HG03354 (cell line): ENCODE results near the gene CCDC68.
"Not testable (repeated sequence)": the region's sequence is repeated elsewhere in the genome, so short reads cannot be mapped to it uniquely, and the experiment has no call there.

Source experiments
- ATAC-seq: cut with Tn5 transposase; IDR thresholded peaks from one replicate; pipeline ENCODE4 v1.9.1; 2021; ENCODE audit warnings: mild to moderate bottlenecking; ENCODE audit not compliant: unreplicated experiment, poor library complexity, severe bottlenecking

Gene CCDC68

DNA sequence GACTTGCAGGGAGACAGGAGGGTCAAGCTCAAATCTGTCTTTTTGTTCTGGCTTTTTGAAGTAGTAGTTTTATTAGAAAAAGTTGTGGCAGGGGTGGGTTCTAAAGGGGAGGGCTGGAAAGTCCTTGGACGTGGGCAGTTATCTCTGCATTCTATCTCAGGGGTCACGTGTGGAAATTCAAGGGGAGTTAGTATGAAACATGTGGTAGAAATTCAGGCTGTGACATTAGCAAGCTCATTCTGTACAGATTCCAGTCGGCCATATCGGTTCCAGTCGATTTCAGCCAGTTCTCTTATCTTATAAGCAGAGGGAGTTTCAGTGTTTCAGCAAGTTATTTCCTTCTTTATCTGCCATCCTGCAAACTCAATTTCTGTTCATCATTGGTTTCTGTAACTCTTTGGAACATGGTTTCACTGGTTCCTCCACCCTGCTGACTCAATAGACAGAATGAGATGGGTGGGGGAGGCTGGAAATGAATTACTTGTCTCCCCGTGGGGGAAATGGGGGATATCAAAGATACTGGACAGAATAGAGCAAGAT lies 78.0 kb downstream of the CCDC68 start:
- ATAC-seq: no peak

DNA sequence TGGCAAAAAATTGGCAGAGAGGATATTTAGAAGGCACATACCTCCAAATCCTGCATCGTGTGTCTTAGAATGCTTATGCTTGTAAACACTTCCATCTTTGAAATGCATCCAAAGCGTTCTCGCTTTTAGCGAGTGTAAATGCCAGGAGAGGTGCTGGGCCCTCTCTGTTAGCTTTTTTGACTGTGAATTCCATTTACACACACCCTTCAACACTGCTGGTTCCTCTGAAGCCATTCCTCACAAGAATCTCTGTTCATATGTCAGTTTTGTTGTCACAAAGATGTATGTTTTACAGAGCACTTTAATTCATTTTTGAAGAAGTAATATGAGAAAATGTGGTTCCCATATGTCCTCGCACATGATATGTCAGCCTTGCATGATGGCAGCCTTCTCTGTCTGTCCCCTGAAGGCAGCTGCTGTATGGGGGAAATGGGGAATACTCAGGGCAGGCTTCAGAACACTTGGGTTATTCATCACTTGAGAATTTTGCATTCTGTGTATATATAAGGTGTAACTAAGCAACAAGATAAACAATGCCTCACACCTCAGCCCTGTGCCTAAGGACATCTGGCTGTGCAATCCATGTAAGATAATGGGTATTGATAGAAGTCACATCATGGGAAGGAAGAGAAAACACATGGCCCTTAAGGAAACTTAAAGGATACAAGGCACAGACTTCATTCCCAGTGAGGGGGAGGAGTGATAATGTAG lies 78.7 kb downstream of the CCDC68 start:
- ATAC-seq: no peak

DNA sequence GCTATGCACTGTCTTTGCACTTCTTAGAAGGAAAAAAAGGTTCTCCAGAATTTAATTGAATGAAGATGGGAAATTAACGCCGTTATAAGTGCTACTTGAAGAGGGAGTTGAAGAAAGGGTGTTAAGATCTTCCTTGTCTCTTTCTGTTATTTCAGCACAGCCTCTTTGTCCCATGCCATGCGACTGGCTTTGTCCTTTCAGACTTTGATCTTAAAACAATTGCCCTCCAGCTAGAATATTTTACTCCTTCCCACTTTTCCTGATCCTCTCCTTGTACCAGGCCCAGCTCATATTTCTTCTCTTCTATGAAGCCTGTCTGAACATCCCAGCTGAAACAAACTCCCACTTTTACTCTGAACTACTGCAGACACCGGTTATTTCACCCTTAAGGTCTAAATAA lies 79.6 kb downstream of the CCDC68 start:
- ATAC-seq: no peak

DNA sequence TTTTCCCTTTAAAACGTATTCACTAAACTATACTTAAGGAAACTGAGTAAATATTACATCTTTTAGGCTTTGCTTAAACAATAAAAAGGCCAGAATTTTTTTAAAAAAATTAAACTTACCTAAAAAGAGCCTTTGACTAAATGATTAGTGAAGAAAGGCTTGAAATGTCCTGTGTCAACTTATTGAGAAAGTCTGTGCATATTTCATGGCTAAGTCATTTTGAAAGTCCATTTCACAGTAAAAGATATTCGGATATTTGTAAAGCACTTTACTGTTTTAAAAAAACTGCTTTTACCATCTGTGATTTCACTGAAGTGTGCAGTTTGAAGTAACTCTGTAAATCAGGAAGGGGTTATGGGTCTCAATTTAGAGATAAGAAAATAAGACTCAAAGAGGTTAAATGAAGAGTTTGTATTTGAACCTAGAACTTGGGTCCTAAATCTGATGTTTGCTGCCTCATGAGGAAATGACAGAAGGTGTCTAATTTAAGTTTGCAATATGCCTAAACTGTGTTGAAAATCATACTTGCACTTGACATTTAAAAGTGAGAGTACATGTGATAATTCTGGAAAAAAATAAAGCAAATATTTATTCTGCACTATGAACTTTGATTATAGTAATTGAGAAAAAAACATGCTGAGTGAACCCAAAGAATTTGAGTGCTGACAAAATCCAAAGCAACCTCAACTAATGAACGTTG lies 80.5 kb downstream of the CCDC68 start:
- ATAC-seq: no peak

DNA sequence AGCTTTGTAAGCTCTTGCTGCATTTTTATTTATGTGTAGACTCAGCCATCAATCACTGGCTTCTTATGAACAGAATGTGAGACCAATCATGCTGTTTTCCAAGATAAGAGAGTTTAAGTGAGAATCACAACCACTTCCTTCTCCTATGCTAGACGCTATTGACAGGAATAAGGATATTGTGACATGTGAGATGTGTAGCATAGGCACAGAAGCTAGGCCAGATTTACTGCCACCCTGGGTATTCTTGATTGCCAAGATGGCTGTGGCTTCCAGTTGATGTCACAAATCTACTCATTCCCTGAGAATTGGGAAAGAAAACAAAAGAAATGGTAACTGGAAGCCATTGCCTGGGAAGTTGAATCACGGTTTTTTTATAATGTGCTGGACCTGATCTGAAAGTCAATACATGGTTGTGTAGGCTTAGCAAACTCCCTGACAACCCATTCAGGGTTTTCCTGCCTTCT lies 81.1 kb downstream of the CCDC68 start:
- ATAC-seq: no peak

DNA sequence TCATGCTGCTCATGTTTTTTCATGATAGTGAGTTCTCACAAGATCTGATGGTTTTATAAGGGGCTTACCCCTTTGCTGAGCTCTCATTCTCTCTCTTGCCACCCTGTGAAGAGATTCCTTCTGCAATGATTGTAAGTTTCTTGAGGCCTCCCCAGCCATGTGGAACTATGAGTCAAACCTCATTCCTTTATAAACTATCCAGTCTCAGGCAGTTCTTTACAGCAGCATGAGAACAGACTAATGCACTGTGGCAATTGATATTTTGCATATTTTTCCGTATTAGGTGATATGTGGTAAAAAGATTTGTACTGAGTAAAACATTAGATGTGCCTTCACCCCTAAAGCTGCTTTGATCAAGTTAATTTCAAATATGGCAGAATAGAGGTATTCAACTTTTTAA lies 82.2 kb downstream of the CCDC68 start:
- no peak for ATAC-seq

DNA sequence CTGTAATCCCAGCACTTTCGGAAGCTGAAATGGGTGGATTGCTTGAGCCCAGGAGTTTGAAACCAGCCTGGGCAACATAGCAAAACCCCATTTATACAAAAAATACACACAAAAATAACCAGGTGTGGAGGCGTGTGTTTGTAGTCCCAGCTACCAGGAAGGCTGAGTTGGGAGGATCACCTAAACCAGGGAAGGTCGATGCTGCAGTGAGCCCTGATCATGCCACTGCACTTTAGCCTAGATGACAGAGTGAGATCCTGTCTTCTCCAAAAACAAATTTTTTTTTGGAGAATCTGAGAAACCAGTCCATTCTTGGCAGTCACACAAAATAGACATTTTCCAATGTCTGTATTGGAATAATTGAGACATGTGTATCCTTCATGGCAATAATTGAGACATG lies 84.2 kb downstream of the CCDC68 start:
- no peak for ATAC-seq

DNA sequence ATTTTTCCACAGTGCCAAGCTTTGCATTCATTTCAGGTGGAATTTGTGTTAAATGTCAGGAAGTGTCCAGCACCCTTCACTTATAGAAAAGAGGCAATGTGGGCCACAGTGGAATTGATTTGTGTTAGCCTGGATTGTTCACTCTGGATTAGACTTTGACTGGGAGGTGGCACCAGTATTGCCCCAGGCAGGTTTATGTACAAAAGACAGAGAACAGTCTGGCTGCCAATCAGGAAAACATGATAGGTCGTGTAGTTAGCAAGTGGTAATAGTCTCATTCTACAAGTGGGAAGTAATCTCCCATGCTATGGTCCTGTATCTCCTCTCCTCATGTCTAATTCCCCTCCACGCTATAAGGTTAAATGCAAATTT lies 85.4 kb downstream of the CCDC68 start:
- no peak for ATAC-seq

DNA sequence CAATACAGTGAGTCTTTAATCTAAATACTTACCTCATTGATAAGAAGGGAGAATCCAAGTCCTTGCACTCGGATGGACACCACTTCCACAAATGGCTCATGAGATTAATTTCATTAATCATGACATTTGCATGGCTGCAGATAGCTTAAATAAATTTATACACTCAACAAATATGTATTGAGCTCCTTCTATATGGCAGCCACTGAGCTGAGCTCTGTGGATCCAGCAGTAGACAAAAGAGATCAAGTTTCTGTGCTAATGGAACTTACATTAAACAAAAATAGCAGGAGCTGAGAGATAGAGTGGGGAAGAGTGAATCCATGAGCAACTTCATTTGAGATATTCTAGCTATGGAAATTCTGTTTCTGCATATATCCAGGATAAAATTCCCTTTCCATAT lies 86.6 kb downstream of the CCDC68 start:
- ATAC-seq: no peak

DNA sequence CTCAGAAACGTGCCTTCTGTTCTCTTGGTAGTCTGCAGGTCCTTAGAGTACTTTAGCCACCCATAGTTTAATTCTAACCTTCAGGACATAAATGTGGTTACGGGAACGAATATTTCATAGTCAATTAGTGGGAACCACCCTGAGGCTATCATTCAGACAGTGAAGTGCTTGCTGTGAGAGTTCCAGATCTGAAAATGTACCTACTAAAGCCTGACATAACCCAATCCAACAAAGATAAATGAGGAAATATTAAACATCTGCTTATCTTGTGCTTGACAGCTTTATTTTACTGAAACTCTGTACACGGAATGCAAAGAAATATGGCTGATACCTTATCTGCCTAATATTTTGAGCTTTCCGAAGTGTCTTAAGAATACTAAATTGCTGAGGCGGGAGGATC lies 88.0 kb downstream of the CCDC68 start:
- no peak for ATAC-seq

DNA sequence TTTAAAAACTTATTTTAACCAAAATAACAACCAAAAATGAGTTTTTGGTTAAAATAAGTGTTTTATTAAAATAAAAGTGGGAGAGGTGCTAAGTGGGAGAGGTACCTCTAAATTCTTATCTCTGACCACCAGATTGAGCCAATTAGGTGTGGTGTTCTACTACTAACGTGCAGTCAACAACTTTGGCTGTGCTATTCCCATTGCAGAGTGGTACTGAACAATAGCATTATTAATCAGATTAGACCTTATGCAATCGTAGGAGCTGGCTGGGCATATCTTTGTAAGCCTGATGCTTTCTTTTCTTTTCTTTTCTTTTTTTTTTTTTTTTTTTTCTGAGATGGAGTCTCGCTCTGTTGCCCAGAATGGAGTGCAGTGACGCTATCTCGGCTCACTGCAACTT lies 92.1 kb downstream of the CCDC68 start:
- no peak for ATAC-seq

DNA sequence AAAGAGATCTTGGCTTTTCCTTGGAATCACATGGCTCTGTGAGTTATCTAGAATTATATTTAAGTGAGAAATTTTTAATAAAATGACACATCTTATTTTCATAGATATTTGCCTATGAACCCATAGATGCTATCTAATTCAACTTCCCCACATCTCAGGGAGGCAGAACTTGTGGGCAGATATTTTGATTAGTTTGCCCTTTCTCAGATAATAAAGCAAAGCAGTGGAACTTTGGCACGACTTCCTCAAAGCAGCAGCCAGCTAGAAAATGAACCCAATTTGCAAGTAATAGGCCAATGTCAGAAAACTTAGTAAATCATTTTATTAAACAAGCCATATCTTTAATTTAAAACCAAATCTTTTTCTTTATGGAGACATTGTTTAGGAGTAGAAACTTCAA lies 98.3 kb downstream of the CCDC68 start:
- no peak for ATAC-seq

DNA sequence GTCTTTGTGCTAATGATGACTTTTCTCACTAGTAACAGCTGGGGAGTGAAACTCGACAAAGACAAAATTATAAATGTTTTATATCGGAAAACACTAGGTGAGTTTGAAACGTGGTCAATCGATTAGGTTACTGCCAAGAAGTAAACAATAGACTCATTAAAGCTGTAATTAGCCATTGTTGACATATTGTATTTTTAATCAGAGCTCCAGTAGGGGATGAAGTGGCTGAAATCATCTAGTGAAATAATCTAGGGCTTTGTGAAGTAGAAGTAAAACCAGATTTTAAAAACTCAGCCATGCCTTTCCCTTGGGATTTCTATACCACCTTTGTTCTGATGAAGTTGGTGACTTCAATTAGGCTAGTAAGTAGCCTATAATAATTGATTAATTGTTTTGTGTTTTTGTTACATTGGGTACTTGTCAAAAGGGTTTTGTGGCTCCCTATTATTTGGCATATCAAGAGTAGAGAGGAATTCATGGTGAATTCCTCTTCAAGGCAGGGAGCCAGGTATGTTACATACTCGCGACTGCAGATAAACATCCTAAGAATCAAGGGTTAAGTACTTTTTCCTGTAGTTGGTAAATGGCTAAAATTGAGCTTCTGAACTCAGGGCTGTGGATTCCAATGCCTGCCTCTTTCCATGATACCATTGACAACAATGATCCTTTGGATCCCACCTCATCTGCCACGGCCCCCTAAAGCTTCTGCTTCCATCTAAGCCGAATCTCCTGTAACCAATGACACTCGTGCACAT lies 99.4 kb downstream of the CCDC68 start:
- no peak for ATAC-seq

DNA sequence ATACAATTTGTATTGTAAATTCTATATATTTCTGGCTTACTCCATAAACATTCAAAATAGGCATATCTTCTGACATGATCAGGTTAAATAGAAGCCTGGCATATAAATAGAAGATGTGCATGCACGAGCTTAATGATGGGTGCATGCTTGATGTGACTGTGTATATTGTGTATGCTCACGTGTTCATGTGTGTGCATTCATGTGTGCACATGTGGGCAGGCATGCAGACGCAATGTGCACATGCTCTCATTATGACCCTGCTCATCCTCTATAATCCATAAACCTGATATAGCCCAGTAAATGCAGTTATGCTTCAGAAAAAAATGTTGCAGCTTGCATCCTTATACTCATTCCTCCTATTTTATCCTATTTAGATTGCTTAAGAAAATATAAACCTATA lies 101.8 kb downstream of the CCDC68 start:
- ATAC-seq: no peak

DNA sequence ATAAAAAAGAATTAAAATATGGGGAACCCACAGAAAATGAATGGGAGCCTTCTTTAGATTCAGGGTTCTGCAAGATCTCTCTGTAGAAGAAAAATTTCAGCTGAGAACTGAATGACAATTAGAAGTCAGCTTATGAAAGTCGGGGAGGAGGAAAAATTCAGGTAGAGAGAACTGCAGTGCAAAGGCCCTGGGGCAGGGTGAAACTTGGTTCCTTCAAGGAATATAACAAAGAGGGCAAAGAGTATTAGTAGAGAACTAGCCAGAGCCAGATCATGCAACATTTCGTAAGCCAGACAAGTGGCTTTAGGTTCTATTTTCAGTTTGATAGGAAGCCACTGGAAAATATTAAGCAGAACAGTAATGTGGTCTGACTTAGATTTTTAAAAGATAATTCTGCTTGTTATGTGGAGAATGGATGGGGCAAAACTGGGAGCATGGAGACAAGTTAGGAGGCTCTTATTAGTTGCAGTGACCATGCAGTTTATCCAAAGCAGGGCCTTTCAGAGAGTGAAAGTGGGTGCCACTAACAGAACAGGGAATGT lies 103.1 kb downstream of the CCDC68 start:
- no peak for ATAC-seq

DNA sequence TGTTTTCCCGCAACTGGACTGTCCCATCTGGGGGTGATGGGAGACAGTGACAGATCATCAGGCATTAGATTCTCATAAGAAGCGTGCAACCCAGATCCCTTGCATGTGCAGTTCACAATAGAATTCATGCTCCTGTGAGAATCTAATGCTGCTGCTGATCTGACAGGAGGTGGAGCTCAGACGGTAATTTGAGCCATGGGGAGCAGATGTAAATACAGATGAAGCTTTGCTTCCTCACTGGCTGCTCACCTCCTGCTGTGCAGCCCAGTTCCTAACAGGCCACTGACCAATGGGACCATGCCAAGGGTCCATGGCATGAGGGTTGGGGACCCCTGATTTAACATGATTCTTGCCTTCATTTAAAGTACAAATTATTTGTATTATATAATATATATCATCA lies 104.2 kb downstream of the CCDC68 start:
- not testable (repeated sequence) for ATAC-seq

DNA sequence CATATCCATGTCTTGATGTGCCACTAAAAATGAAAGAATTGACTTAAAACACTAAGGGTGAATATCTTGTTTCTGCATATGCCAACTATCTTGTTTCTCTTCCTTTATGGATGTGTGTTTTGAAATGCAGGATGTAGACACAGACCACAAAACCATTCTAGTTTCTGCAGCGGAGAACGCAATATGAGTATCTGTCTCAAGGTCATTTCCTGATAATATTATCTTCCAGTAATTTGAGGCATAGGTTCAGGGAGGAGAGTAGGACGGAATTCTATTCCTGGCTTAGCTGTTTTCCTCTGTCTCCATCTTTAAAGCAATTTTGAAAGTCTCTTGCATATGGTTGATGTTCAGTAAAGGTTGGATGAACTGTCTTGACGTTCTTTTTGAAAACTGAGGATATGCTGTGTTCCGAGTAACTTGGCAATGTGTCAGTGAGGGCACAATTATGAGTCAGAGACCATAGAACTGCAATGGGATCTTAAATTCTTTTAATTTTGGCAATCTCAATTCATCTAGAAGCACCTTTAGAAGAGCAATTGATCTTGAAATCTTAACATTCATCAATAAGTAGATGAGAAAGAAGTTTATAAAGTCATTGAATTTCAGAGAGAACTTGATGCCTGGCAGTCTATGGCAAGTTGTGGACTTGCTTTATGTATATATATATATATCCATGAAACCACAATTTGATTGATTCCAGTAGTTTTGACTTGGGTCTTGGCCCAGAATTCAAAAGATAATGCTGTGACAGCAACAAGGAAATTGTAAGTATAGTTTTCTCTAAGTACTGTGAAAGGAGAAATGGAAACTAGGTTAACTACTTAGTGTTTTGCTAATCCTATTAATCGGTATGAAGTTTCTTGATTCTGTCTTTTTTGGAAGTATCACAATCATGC lies 106.2 kb downstream of the CCDC68 start:
- no peak for ATAC-seq
